Measurements from ENCODE around the gene PLN.

- no peak for TF ChIP-seq ZMIZ1 (IDR thresholded peaks at IDR 0.05; ENCODE audit: low read depth in 2 of 2, low read length in 2 of 2)
- TF ChIP-seq RAD51 (IDR thresholded peaks at IDR 0.05; ENCODE audit: borderline replicate concordance, low read depth), result no peak
- TF ChIP-seq POLR3A (IDR thresholded peaks at IDR 0.05; ENCODE audit: borderline replicate concordance, extremely low read depth, insufficient read depth, insufficient read length), result no peak
- no peak for TF ChIP-seq SNAPC5 (CRISPR knock-in tag; IDR thresholded peaks at IDR 0.05)
- TF ChIP-seq HMGXB4 (CRISPR knock-in tag; IDR thresholded peaks at IDR 0.05), result no peak
These were observed 31.7 kb downstream of the PLN start for GRCh38 chr6:118579786-118580185.
